Peyer's patch (tissue), 4 donors: Measurements from ENCODE around the gene IL22RA1. TPM values are rescaled to one million over a fixed set of nuclear protein-coding genes. Genes with fewer than 3 reads are reported as not detected.

Source experiments
- DNase-seq, 3 donors: peaks; one replicate each; pipeline ENCODE4 v3.0.0-alpha.2; 2017 to 2019
- H3K27ac ChIP-seq, 4 donors: fragments of 200-600 bp; sonication (generic); one replicate each; pipeline ENCODE4 v1.5.1; 2016 to 2019
- H3K27me3 ChIP-seq, 2 donors: fragments of 200-600 bp; sonication (generic); one replicate each; pipeline ENCODE4 v1.5.1; 2019
- H3K36me3 ChIP-seq, 3 donors: fragments of 200-600 bp; sonication (generic); one replicate each; pipeline ENCODE4 v1.5.1; 2016 to 2019
- H3K4me1 ChIP-seq, 4 donors: fragments of 200-600 bp; sonication (generic); one replicate each; pipeline ENCODE4 v1.5.1; 2016 to 2019
- H3K4me3 ChIP-seq, 4 donors: fragments of 200-600 bp; sonication (generic); 1 replicate in 3 of 4; 2 replicates in 1 of 4; pipeline ENCODE4 v1.5.1; 2016 to 2019; ENCODE audit warnings: mild to moderate bottlenecking in 1 of 4
- H3K9me3 ChIP-seq, 4 donors: fragments of 200-600 bp; sonication (generic); one replicate each; pipeline ENCODE4 v1.5.1; 2016 to 2019; ENCODE audit warnings: mild to moderate bottlenecking in 1 of 4
- CTCF ChIP-seq, 6 experiments: fragments of 450-650 bp in 4 of 6; fragments of 200-600 bp in 2 of 6; sonication (generic) in 1 of 6; IDR thresholded peaks; one replicate each; pipeline ENCODE4 v1.5.1; 2017 to 2019; ENCODE audit warnings: antibody characterized with exemption in 6 of 6, mild to moderate bottlenecking in 3 of 6, moderate library complexity in 1 of 6
- POLR2A ChIP-seq, 2 donors: fragments of 450-650 bp; IDR thresholded peaks; one replicate each; pipeline ENCODE4 v1.5.1; 2017; ENCODE audit warnings: antibody characterized with exemption in 2 of 2, mild to moderate bottlenecking in 2 of 2, moderate library complexity in 2 of 2
- total RNA-seq, 4 donors: library from RNA; depleted of rRNA; stranded (reverse); fragments of >200 nt; gene quantifications; one replicate each; pipeline ENCODE4 v1.1.0, GENCODE V29; 2016

Gene IL22RA1
- total RNA-seq, 4 donors from 2014 or later = 9.9 to 87.9 (median 74.5) TPM

GRCh38 chr1:24124980-24125379 lies 18.0 kb downstream of the IL22RA1 start:
- peaks cover 0 to 20% (median 0%) of the 10 kb centered on the region in 3 donors for H3K36me3 ChIP-seq
- no peak for DNase-seq
- TF ChIP-seq CTCF (IDR thresholded peaks at IDR 0.05) (no peak), POLR2A (IDR thresholded peaks at IDR 0.05) (no peak)

GRCh38 chr1:24123611-24124010 lies 19.3 kb downstream of the IL22RA1 start:
- Histone ChIP-seq H3K9me3 (no peaks in the 10 kb centered on the region), H3K27me3 (no peaks in the 10 kb centered on the region), H3K36me3 (peaks cover 0 to 20% (median 0%) of the 10 kb centered on the region in 3 donors), H3K27ac (no peak overlapping the region), H3K4me3 (no peak overlapping the region), H3K4me1 (peaks cover 0 to 38% (median 7%) of the 10 kb centered on the region in 4 donors)
- TF ChIP-seq POLR2A (IDR thresholded peaks at IDR 0.05) (no peak), CTCF (IDR thresholded peaks at IDR 0.05) (no peak)
- DNase-seq = no peak

More at GRCh38 chr1:24124980-24125379, 18.0 kb downstream of the IL22RA1 start:
- Histone ChIP-seq H3K27ac (no peak overlapping the region), H3K4me3 (no peak overlapping the region), H3K27me3 (no peaks in the 10 kb centered on the region), H3K4me1 (peaks cover 0 to 24% (median 4%) of the 10 kb centered on the region in 4 donors), H3K9me3 (no peaks in the 10 kb centered on the region)

- Histone ChIP-seq H3K36me3 (peaks cover 0 to 20% (median 0%) of the 10 kb centered on the region in 3 donors), H3K27me3 (no peaks in the 10 kb centered on the region), H3K27ac (no peak overlapping the region), H3K4me1 (peaks cover 0 to 46% (median 7%) of the 10 kb centered on the region in 4 donors), H3K4me3 (no peak overlapping the region), H3K9me3 (no peaks in the 10 kb centered on the region)
- peak in 1 of 3 donors; percentile 30 for DNase-seq
- TF ChIP-seq CTCF (IDR thresholded peaks at IDR 0.05) (no peak), POLR2A (IDR thresholded peaks at IDR 0.05) (no peak)
Measured at GRCh38 chr1:24122776-24123175, 20.2 kb downstream of the IL22RA1 start.

GRCh38 chr1:24121406-24121805 lies 21.5 kb downstream of the IL22RA1 start:
- peak in 1 of 3 donors; percentile 38 for DNase-seq
- Histone ChIP-seq H3K27me3 (no peaks in the 10 kb centered on the region), H3K4me3 (no peak overlapping the region), H3K36me3 (peaks cover 0 to 20% (median 0%) of the 10 kb centered on the region in 3 donors), H3K4me1 (peaks cover 0 to 52% (median 9%) of the 10 kb centered on the region in 4 donors), H3K9me3 (no peaks in the 10 kb centered on the region), H3K27ac (peak overlapping the region in 2 of 4 donors; percentile 82 to 96)
- no peak for TF ChIP-seq CTCF (IDR thresholded peaks at IDR 0.05)
- TF ChIP-seq POLR2A (IDR thresholded peaks at IDR 0.05) = no peak

- H3K27me3 ChIP-seq = no peaks in the 10 kb centered on the region
- peaks cover 0 to 52% (median 9%) of the 10 kb centered on the region in 4 donors for H3K4me1 ChIP-seq
- peak overlapping the region in 3 of 4 donors; percentile 44 to 96 (median 82) for H3K27ac ChIP-seq
- no peak for DNase-seq
- TF ChIP-seq POLR2A (IDR thresholded peaks at IDR 0.05) (no peak), CTCF (IDR thresholded peaks at IDR 0.05) (no peak)
- no peaks in the 10 kb centered on the region for H3K9me3 ChIP-seq
- no peak overlapping the region for H3K4me3 ChIP-seq
- H3K36me3 ChIP-seq = peaks cover 0 to 15% (median 0%) of the 10 kb centered on the region in 3 donors
Measured at GRCh38 chr1:24120965-24121364, 22.0 kb downstream of the IL22RA1 start.
